Ishikawa (cell line): Measurements from ENCODE around the gene USP47.
A peak's percentile ranks its signal among the peaks of the same experiment; 100 is the strongest.

Experiments
- CEBPB ChIP-seq: IDR thresholded peaks from 2 replicates; pipeline ENCODE4 v1.6.1; 2012
- CREB1 ChIP-seq: IDR thresholded peaks from 2 replicates; pipeline ENCODE4 v1.6.1; 2012; ENCODE audit warnings: low read depth
- EGR1 ChIP-seq: IDR thresholded peaks from 2 replicates; pipeline ENCODE4 v1.6.1; 2012
- EP300 ChIP-seq: IDR thresholded peaks from 2 replicates; pipeline ENCODE4 v1.6.1; 2012; ENCODE audit warnings: borderline replicate concordance
- FOXM1 ChIP-seq: IDR thresholded peaks from 2 replicates; pipeline ENCODE4 v1.6.1; 2012; ENCODE audit warnings: low read depth, borderline replicate concordance
- MAX ChIP-seq: IDR thresholded peaks from 2 replicates; pipeline ENCODE4 v1.6.1; 2012
- NFIC ChIP-seq: IDR thresholded peaks from 2 replicates; pipeline ENCODE4 v1.6.1; 2012
- RAD21 ChIP-seq: IDR thresholded peaks from 2 replicates; pipeline ENCODE4 v1.6.1; 2012; ENCODE audit warnings: low read depth
- REST ChIP-seq: IDR thresholded peaks from 2 replicates; pipeline ENCODE4 v1.6.1; 2012; ENCODE audit warnings: low read depth, mild to moderate bottlenecking
- TAF1 ChIP-seq: IDR thresholded peaks from 2 replicates; pipeline ENCODE4 v1.6.1; 2012; ENCODE audit warnings: low read depth, mild to moderate bottlenecking
- TCF12 ChIP-seq: IDR thresholded peaks from 2 replicates; pipeline ENCODE4 v1.6.1; 2012; ENCODE audit warnings: low read depth
- TEAD4 ChIP-seq: IDR thresholded peaks from 2 replicates; pipeline ENCODE4 v1.6.1; 2012
- USF1 ChIP-seq: IDR thresholded peaks from 2 replicates; pipeline ENCODE4 v1.6.1; 2012
- YY1 ChIP-seq: IDR thresholded peaks from 2 replicates; pipeline ENCODE4 v1.6.1; 2012; ENCODE audit warnings: low read depth
- ZBTB7A ChIP-seq: IDR thresholded peaks from 2 replicates; pipeline ENCODE4 v1.6.1; 2012; ENCODE audit warnings: low read depth

USP47 gene

GRCh38 chr11:11995601-11996000 lies 153.8 kb downstream of the USP47 start:
- no peak for TF ChIP-seq NFIC
- TF ChIP-seq TCF12, result no peak
- TF ChIP-seq CEBPB, result no peak
- no peak for TF ChIP-seq EGR1
- no peak for TF ChIP-seq EP300
- no peak for TF ChIP-seq REST
- TF ChIP-seq CREB1, result no peak
- no peak for TF ChIP-seq TAF1
- TF ChIP-seq TEAD4, result no peak

GRCh38 chr11:11996321-11997048 lies 154.7 kb downstream of the USP47 start:
- TF ChIP-seq TEAD4 (no peak), NFIC (no peak)

- TF ChIP-seq ZBTB7A, result no peak
- TF ChIP-seq EGR1, result no peak
- no peak for TF ChIP-seq TAF1
- TF ChIP-seq EP300, result no peak
- TF ChIP-seq CREB1, result no peak
- no peak for TF ChIP-seq TEAD4
- no peak for TF ChIP-seq NFIC
- TF ChIP-seq FOXM1, result no peak
- TF ChIP-seq YY1, result no peak
- TF ChIP-seq USF1, result no peak
- TF ChIP-seq CEBPB, result no peak
- TF ChIP-seq REST, result no peak
Measured at GRCh38 chr11:11997049-11997322, 155.2 kb downstream of the USP47 start.

GRCh38 chr11:11998091-11998781 lies 156.5 kb downstream of the USP47 start:
- TF ChIP-seq EP300, result peak; percentile 33; the same call in 1 of the 2 replicates
- no peak for TF ChIP-seq YY1
- no peak for TF ChIP-seq MAX
- TF ChIP-seq FOXM1, result no peak
- TF ChIP-seq NFIC, result peak; percentile 42

GRCh38 chr11:12001186-12001585 lies 159.4 kb downstream of the USP47 start:
- no peak for TF ChIP-seq TAF1
- no peak for TF ChIP-seq EP300
- TF ChIP-seq RAD21, result no peak
- no peak for TF ChIP-seq TCF12

- TF ChIP-seq EGR1, result no peak
Measured at GRCh38 chr11:12003336-12003735, 161.6 kb downstream of the USP47 start.

- TF ChIP-seq MAX, result no peak
- no peak for TF ChIP-seq REST
- no peak for TF ChIP-seq NFIC
- TF ChIP-seq EGR1, result no peak
- no peak for TF ChIP-seq TEAD4
- no peak for TF ChIP-seq YY1
- TF ChIP-seq CEBPB, result no peak
- TF ChIP-seq ZBTB7A, result no peak
- no peak for TF ChIP-seq TAF1
- no peak for TF ChIP-seq USF1
- no peak for TF ChIP-seq TCF12
- TF ChIP-seq RAD21, result no peak
- TF ChIP-seq FOXM1, result no peak
- TF ChIP-seq CREB1, result no peak
Measured at GRCh38 chr11:12003815-12004214, 162.0 kb downstream of the USP47 start.
